ENCODE results near the gene CCDC78.

- TF ChIP-seq RAD21 (conservative IDR thresholded peaks at IDR 0.05) (no peak), EP300 (conservative IDR thresholded peaks at IDR 0.05; ENCODE audit: poor library complexity, severe bottlenecking) (no peak)
Observed at GRCh38 chr16:732936-733335, 6.7 kb upstream of the CCDC78 start.

All from neural cell (in vitro differentiated cells).